Thymus (tissue), 11 donors: ENCODE data around the gene SEC61A2. TPM values are rescaled to one million over a fixed set of nuclear protein-coding genes. Genes with fewer than 3 reads are reported as not detected.

Experiments used
- DNase-seq, 9 donors: peaks; one replicate each; pipeline ENCODE4 v3.0.0-alpha.2; 2013; ENCODE audit warnings: low spot score in 9 of 9, low read depth in 6 of 9, missing footprints in 1 of 9
- H3K27ac ChIP-seq, 2 donors: one replicate each; pipeline ENCODE4 v1.5.1; 2013; ENCODE audit warnings: control low read depth in 1 of 2, low read depth in 1 of 2, low read length in 1 of 2, mild to moderate bottlenecking in 1 of 2, moderate library complexity in 1 of 2
- H3K27me3 ChIP-seq, 2 donors: one replicate each; pipeline ENCODE4 v1.5.1; 2013; ENCODE audit warnings: low read length in 1 of 2; ENCODE audit not compliant: control insufficient read depth in 2 of 2, insufficient read depth in 1 of 2
- H3K36me3 ChIP-seq, 2 donors: one replicate each; pipeline ENCODE4 v1.5.1; 2013; ENCODE audit warnings: low read length in 1 of 2, mild to moderate bottlenecking in 1 of 2, moderate library complexity in 1 of 2; ENCODE audit not compliant: control insufficient read depth in 2 of 2, insufficient read depth in 2 of 2
- H3K4me1 ChIP-seq, 2 donors: one replicate each; pipeline ENCODE4 v1.5.1; 2013; ENCODE audit warnings: low read length in 2 of 2; ENCODE audit not compliant: control insufficient read depth in 2 of 2, insufficient read depth in 2 of 2
- H3K4me3 ChIP-seq, 2 donors: one replicate each; pipeline ENCODE4 v1.5.1; 2013; ENCODE audit warnings: low read length in 2 of 2, control low read depth in 1 of 2, mild to moderate bottlenecking in 1 of 2
- H3K9me3 ChIP-seq, 2 donors: one replicate each; pipeline ENCODE4 v1.5.1; 2013; ENCODE audit warnings: low read length in 1 of 2, mild to moderate bottlenecking in 1 of 2; ENCODE audit not compliant: control insufficient read depth in 2 of 2, insufficient read depth in 1 of 2
- WGBS: extraction: QIAGEN DNeasy Blood & Tissue Kit; methylation state at CpG from one replicate; pipeline ENCODE4 v1.1.7; 2013; 5-methylcytosine and 5-hydroxymethylcytosine counted together
- polyA plus RNA-seq: library from polyadenylated mRNA; stranded (reverse); fragments of 200-250 nt; gene quantifications from one replicate; pipeline ENCODE4 v1.2.3, GENCODE V29; 2013
- total RNA-seq: library from RNA; stranded (reverse); fragments of 120-200 nt; gene quantifications from one replicate; pipeline ENCODE4 v1.2.4, GENCODE V29; 2013
- donor health status: healthy.

SEC61A2 gene
- total and polyA plus RNA-seq, 2 donors, result 4.7 to 12.3 TPM

DNA sequence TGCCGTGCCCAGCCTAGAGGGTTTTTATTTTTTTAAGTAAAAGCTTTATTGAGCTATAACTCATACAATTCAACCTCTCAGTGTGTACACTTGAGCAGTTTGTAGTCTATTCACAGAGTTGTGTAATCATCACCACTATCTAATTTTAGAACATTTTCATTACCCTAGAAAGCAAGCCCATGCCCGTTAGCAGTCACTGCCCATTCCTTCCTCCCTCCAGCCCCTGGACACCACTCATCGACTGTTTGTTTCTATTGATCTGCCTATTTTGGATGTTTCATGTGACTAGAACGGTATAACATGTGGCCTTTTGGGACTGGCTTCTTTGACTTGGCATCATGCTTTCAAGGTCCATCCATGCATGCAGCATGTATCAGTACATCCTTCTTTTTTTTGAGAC lies 25.7 kb upstream of the SEC61A2 start:
- 97% methylated on average over 4 of the region's 4 CpGs for WGBS
- no peaks in the 10 kb centered on the region for H3K9me3 ChIP-seq
- no peaks in the 10 kb centered on the region for H3K27me3 ChIP-seq
- no peak overlapping the region for H3K27ac ChIP-seq
- no peaks in the 10 kb centered on the region for H3K4me1 ChIP-seq
- DNase-seq, result no peak
- H3K36me3 ChIP-seq, result peaks cover 59 to 61% of the 10 kb centered on the region in 2 donors
- H3K4me3 ChIP-seq, result no peak overlapping the region

- H3K4me3 ChIP-seq, result no peak overlapping the region
- DNase-seq, result no peak
- peaks cover 44 to 48% of the 10 kb centered on the region in 2 donors for H3K36me3 ChIP-seq
- peaks cover 5 to 14% of the 10 kb centered on the region in 2 donors for H3K4me1 ChIP-seq
- no peaks in the 10 kb centered on the region for H3K27me3 ChIP-seq
- H3K9me3 ChIP-seq, result no peaks in the 10 kb centered on the region
- H3K27ac ChIP-seq, result no peak overlapping the region
- 92% methylated on average over 14 of the region's 14 CpGs for WGBS
These were observed 21.7 kb upstream of the SEC61A2 start for GRCh38 chr10:12107781-12108180.

GRCh38 chr10:12109286-12109685 lies 20.2 kb upstream of the SEC61A2 start:
- Histone ChIP-seq H3K27ac (no peak overlapping the region), H3K36me3 (peaks cover 36% of the 10 kb centered on the region in 2 donors), H3K4me3 (no peak overlapping the region), H3K9me3 (no peaks in the 10 kb centered on the region), H3K4me1 (peaks cover 5 to 24% of the 10 kb centered on the region in 2 donors), H3K27me3 (no peaks in the 10 kb centered on the region)
- no peak for DNase-seq
- WGBS, result 99% methylated on average over 5 of the region's 5 CpGs

GRCh38 chr10:12111528-12111927 lies 17.9 kb upstream of the SEC61A2 start:
- Histone ChIP-seq H3K27me3 (no peaks in the 10 kb centered on the region), H3K36me3 (peaks cover 21 to 26% of the 10 kb centered on the region in 2 donors), H3K4me3 (no peak overlapping the region), H3K27ac (peak overlapping the region in 1 of 2 donors; percentile 69), H3K9me3 (no peaks in the 10 kb centered on the region), H3K4me1 (peaks cover 5 to 24% of the 10 kb centered on the region in 2 donors)
- no peak for DNase-seq

DNA sequence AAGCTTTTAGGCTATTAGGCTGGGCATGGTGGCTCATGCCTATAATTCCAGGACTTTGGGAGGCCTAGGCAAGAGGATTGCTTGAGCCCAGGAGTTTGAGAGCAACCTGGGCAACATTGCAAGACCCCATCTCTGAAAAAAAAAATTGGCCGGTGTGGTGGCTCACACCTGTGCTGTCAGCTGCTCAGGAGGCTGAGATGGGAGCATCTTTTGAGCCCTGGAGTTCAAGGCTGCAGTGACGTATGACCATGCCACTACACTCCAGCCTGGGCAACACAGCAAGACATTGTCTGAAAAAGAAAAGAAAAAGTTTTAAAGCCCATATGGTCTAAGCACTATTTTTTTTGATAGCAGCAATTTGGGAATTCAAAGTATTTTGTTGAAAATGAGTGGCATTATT lies 15.8 kb upstream of the SEC61A2 start:
- no peaks in the 10 kb centered on the region for H3K27me3 ChIP-seq
- DNase-seq, result no peak
- H3K27ac ChIP-seq, result peak overlapping the region; percentile 60 to 69
- H3K4me1 ChIP-seq, result peaks cover 5 to 24% of the 10 kb centered on the region in 2 donors
- 84% methylated on average over 2 of the region's 2 CpGs for WGBS
- H3K4me3 ChIP-seq, result no peak overlapping the region
- peaks cover 12 to 28% of the 10 kb centered on the region in 2 donors for H3K36me3 ChIP-seq
- no peaks in the 10 kb centered on the region for H3K9me3 ChIP-seq

DNA sequence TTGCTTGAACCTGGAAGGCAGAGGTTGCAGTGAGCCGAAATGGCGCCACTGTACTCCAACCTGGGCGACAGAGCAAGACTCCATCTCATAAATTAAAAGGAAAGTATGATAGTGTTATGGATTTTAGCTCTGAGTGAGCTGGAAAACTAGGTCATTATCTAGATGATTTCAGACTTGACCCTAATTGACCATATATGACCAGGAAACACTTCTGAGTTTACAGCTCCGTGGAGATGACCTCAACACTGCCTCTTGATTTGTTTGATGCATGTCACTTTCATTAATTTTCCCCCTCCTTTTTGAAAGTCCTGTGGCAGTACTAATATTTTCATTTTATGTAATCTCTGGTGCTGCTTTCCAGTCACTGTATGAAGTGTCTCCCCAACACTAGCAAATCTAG lies 7.8 kb upstream of the SEC61A2 start:
- no peak overlapping the region for H3K27ac ChIP-seq
- peaks cover 35 to 45% of the 10 kb centered on the region in 2 donors for H3K36me3 ChIP-seq
- 97% methylated on average over 4 of the region's 4 CpGs for WGBS
- H3K4me3 ChIP-seq, result no peak overlapping the region
- H3K9me3 ChIP-seq, result no peaks in the 10 kb centered on the region
- no peak for DNase-seq
- H3K4me1 ChIP-seq, result no peaks in the 10 kb centered on the region
- no peaks in the 10 kb centered on the region for H3K27me3 ChIP-seq

GRCh38 chr10:12130237-12130872 lies 878 bp downstream of the SEC61A2 start:
- peak in 4 of 9 donors; percentile 10 to 66 (median 26) for DNase-seq
- no peak overlapping the region for H3K27ac ChIP-seq

DNA sequence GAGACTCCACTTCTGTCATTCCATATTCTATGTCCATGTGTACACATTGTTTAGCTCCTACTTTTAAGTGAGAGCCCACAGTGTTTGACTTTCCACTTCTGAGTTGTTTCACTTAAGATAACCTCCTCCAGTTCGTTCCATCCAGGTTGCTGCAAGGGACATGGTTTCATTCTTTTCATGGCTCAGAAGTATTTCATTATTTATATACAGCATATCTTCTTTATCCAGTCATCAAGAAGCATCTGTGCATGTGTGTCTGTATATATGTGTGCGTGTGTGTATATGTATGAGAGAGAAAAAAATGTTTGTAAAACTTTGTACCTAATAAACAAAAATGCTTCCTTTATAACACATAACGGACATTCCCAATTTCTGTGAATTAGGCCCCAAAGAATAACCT lies 6.2 kb downstream of the SEC61A2 start:
- Histone ChIP-seq H3K9me3 (no peaks in the 10 kb centered on the region), H3K36me3 (peaks cover 21 to 22% of the 10 kb centered on the region in 2 donors), H3K27ac (no peak overlapping the region), H3K4me1 (no peaks in the 10 kb centered on the region), H3K27me3 (no peaks in the 10 kb centered on the region), H3K4me3 (no peak overlapping the region)
- no peak for DNase-seq
- 98% methylated on average over 3 of the region's 3 CpGs for WGBS

More at GRCh38 chr10:12130237-12130872, 878 bp downstream of the SEC61A2 start:
- peaks cover 5% of the 10 kb centered on the region in 2 donors for H3K4me1 ChIP-seq
- WGBS, result 28% methylated on average over 11 of the region's 11 CpGs
- H3K4me3 ChIP-seq, result peak overlapping the region; percentile 70 to 97
- H3K36me3 ChIP-seq, result peaks cover under 1 to 6% of the 10 kb centered on the region in 2 donors
- H3K9me3 ChIP-seq, result peaks cover 0 to 3% of the 10 kb centered on the region in 2 donors
- H3K27me3 ChIP-seq, result no peaks in the 10 kb centered on the region

DNA sequence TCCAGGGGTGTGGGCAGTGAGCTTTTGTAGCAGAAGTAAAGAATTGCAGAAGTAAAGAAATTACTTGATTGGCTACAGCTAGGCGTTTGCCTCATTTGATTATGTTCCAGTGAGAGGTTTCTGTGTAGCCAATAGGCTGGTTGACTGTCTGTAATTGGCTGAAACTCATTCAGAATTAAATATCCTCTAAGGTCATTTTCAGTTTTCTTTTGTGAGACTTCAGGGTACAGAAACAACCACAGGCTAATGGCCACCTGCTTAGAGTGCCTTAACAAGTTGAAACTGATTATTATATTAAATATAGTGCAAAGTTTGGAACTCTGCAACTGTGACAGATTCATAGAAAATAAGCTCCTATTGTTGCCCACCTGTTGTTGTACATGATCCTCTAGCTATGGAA lies 10.6 kb downstream of the SEC61A2 start:
- 98% methylated on average over 1 of the region's 1 CpG for WGBS
- DNase-seq, result no peak
- Histone ChIP-seq H3K36me3 (peaks cover 32 to 43% of the 10 kb centered on the region in 2 donors), H3K27me3 (no peaks in the 10 kb centered on the region), H3K9me3 (no peaks in the 10 kb centered on the region), H3K27ac (no peak overlapping the region), H3K4me3 (no peak overlapping the region), H3K4me1 (no peaks in the 10 kb centered on the region)
